H1 (cell line): ENCODE results near the gene NFIC. TPM values are rescaled to one million over a fixed set of nuclear protein-coding genes. Genes with fewer than 3 reads are reported as not detected.
A peak's percentile ranks its signal among the peaks of the same experiment; 100 is the strongest.

ENCODE experiments used
- CTCF ChIA-PET: fragments of 300-600 bp; sonication (Branson Sonifier 250); formaldehyde crosslinking; loops from one replicate; lab custom pipeline; 2021; ENCODE audit not compliant: partially characterized antibody; lab: Charles Lee
- POLR2A ChIA-PET: fragments of 300-600 bp; sonication (Branson Sonifier 250); formaldehyde crosslinking; loops from one replicate; lab custom pipeline; 2021; ENCODE audit warnings: inconsistent platforms; ENCODE audit not compliant: partially characterized antibody; lab: Charles Lee
- DNase-seq, 2 experiments: peaks; one replicate each; pipeline versions ENCODE4 v3.0.0 to v3.0.0-alpha.2; 2010 to 2022; ENCODE audit warnings: low spot score in 2 of 2, low read depth in 1 of 2, mixed read lengths in 1 of 2
- FAIRE-seq: peaks from 2 replicates; lab custom pipeline; 2011; peaks lifted over from hg19 to GRCh38; lab: Jason Lieb, UNC
- H2AFZ ChIP-seq: 2 replicates; pipeline ENCODE4 v1.8.1; 2012; ENCODE audit warnings: low read length, inconsistent platforms
- H2AK5ac ChIP-seq: 2 replicates; pipeline ENCODE4 v1.6.1; 2013; ENCODE audit warnings: low read depth, low read length
- H2BK120ac ChIP-seq: replicated peaks from 2 replicates; pipeline ENCODE3; 2013; ENCODE audit warnings: low read depth, low read length, inconsistent platforms
- H2BK12ac ChIP-seq: 2 replicates; pipeline ENCODE4 v1.6.1; 2013; ENCODE audit warnings: low read depth, low read length
- H2BK15ac ChIP-seq: 2 replicates; pipeline ENCODE4 v1.6.1; 2013; ENCODE audit warnings: low read length
- H2BK20ac ChIP-seq: 2 replicates; pipeline ENCODE4 v1.6.1; 2013; ENCODE audit warnings: low read length
- H2BK5ac ChIP-seq: 2 replicates; pipeline ENCODE4 v1.6.1; 2013; ENCODE audit warnings: low read depth, low read length
- H3K14ac ChIP-seq: 2 replicates; pipeline ENCODE4 v1.6.1; 2013; ENCODE audit warnings: inconsistent platforms; ENCODE audit not compliant: insufficient read length
- H3K18ac ChIP-seq: 2 replicates; pipeline ENCODE4 v1.6.1; 2013; ENCODE audit warnings: low read length; ENCODE audit errors: extremely low read depth
- H3K23ac ChIP-seq: 2 replicates; pipeline ENCODE4 v1.6.1; 2013; ENCODE audit warnings: inconsistent platforms; ENCODE audit not compliant: insufficient read length
- H3K23me2 ChIP-seq: 2 replicates; pipeline ENCODE4 v1.6.1; 2013; ENCODE audit warnings: low read depth, low read length
- H3K27ac ChIP-seq: 2 replicates; pipeline ENCODE4 v1.6.1; 2011; ENCODE audit warnings: low read depth, low read length, inconsistent platforms
- H3K27me3 ChIP-seq, 4 experiments: replicated peaks in 1 of 4; 1 replicate in 1 of 4; 2 replicates in 3 of 4; pipeline versions ENCODE4 v1.6.1 to v1.8.1; 2011 to 2013; ENCODE audit warnings: low read length in 3 of 4, mild to moderate bottlenecking in 3 of 4, inconsistent platforms in 2 of 4, mixed read lengths in 2 of 4, moderate library complexity in 1 of 4; ENCODE audit not compliant: control insufficient read depth in 3 of 4, insufficient read depth in 3 of 4; ENCODE audit errors: extremely low read depth in 1 of 4
- H3K36me3 ChIP-seq, 4 experiments: 2 replicates each; pipeline versions ENCODE4 v1.6.1 to v1.8.1; 2011 to 2013; ENCODE audit warnings: mild to moderate bottlenecking in 4 of 4, low read length in 3 of 4, moderate library complexity in 2 of 4, control low read depth in 1 of 4, inconsistent platforms in 1 of 4; ENCODE audit not compliant: insufficient read depth in 4 of 4, control insufficient read depth in 2 of 4
- H3K4ac ChIP-seq: replicated peaks from 2 replicates; pipeline ENCODE3; 2013; ENCODE audit warnings: low read length, low read depth, mixed read lengths, inconsistent platforms; ENCODE audit not compliant: insufficient read length
- H3K4me1 ChIP-seq, 4 experiments: replicated peaks in 1 of 4; 1 replicate in 1 of 4; 2 replicates in 3 of 4; pipeline versions ENCODE4 v1.6.1 to v1.8.1; 2011 to 2013; ENCODE audit warnings: low read length in 3 of 4, inconsistent platforms in 2 of 4, mixed read lengths in 1 of 4; ENCODE audit not compliant: insufficient read depth in 4 of 4, control insufficient read depth in 3 of 4
- H3K4me2 ChIP-seq, 2 experiments: 2 replicates each; pipeline versions ENCODE4 v1.6.1 to v1.8.1; 2011 to 2013; ENCODE audit warnings: low read depth in 2 of 2, low read length in 2 of 2, control low read depth in 1 of 2, inconsistent platforms in 1 of 2, mild to moderate bottlenecking in 1 of 2; ENCODE audit not compliant: insufficient read depth in 1 of 2
- H3K4me3 ChIP-seq, 4 experiments: fragments of 200-600, 300-600 bp in 1 of 4; sonication (generic), shearing (Covaris generic), sonication (Bioruptor Twin) in 1 of 4; 2 replicates each; pipeline versions ENCODE4 v1.5.1 to v1.8.1; 2011 to 2016; ENCODE audit warnings: low read length in 4 of 4, low read depth in 3 of 4, control low read depth in 2 of 4, inconsistent platforms in 2 of 4, mild to moderate bottlenecking in 2 of 4, mixed read lengths in 1 of 4, moderate library complexity in 1 of 4; ENCODE audit not compliant: insufficient read depth in 2 of 4; ENCODE audit errors: extremely low read depth in 1 of 4
- H3K56ac ChIP-seq: replicated peaks from 2 replicates; pipeline ENCODE3; 2013; ENCODE audit warnings: low read depth, mild to moderate bottlenecking, mixed read lengths, low read length, inconsistent platforms; ENCODE audit not compliant: insufficient read length
- H3K79me1 ChIP-seq: 2 replicates; pipeline ENCODE4 v1.6.1; 2013; ENCODE audit warnings: low read depth, low read length, control low read depth
- H3K79me2 ChIP-seq, 2 experiments: 2 replicates each; pipeline versions ENCODE4 v1.6.1 to v1.8.1; 2012 to 2013; ENCODE audit warnings: low read length in 2 of 2, mild to moderate bottlenecking in 2 of 2, inconsistent platforms in 1 of 2; ENCODE audit not compliant: insufficient read depth in 2 of 2, control insufficient read depth in 1 of 2
- H3K9ac ChIP-seq, 4 experiments: replicated peaks in 1 of 4; 1 replicate in 1 of 4; 2 replicates in 3 of 4; pipeline versions ENCODE4 v1.6.1 to v1.8.1; 2011 to 2013; ENCODE audit warnings: low read depth in 3 of 4, low read length in 3 of 4, control low read depth in 2 of 4, mild to moderate bottlenecking in 2 of 4, moderate library complexity in 2 of 4, inconsistent platforms in 1 of 4; ENCODE audit errors: extremely low read depth in 1 of 4
- H3K9me3 ChIP-seq, 2 experiments: 2 replicates each; pipeline versions ENCODE4 v1.6.1 to v1.8.1; 2012 to 2013; ENCODE audit warnings: mild to moderate bottlenecking in 2 of 2, moderate library complexity in 2 of 2, control low read depth in 1 of 2, inconsistent platforms in 1 of 2, low read depth in 1 of 2, low read length in 1 of 2, mixed read lengths in 1 of 2; ENCODE audit not compliant: insufficient read depth in 2 of 2
- H4K20me1 ChIP-seq, 2 experiments: replicated peaks in 1 of 2; 2 replicates each; pipeline versions ENCODE3 to v1.8.1; 2011 to 2013; ENCODE audit warnings: inconsistent platforms in 2 of 2, low read length in 2 of 2, mild to moderate bottlenecking in 1 of 2; ENCODE audit not compliant: insufficient read depth in 2 of 2, control insufficient read depth in 1 of 2
- H4K5ac ChIP-seq: 2 replicates; pipeline ENCODE4 v1.6.1; 2013; ENCODE audit warnings: low read length, low read depth, mixed read lengths, inconsistent platforms; ENCODE audit not compliant: insufficient read length
- H4K8ac ChIP-seq: 2 replicates; pipeline ENCODE4 v1.8.0; 2013; ENCODE audit warnings: mild to moderate bottlenecking, moderate library complexity, low read length, inconsistent platforms; ENCODE audit not compliant: insufficient read depth; ENCODE audit errors: extremely low read depth
- H4K91ac ChIP-seq: replicated peaks from 2 replicates; pipeline ENCODE3; 2013; ENCODE audit warnings: low read length, mixed read lengths, inconsistent platforms; ENCODE audit not compliant: insufficient read length
- ATF2 ChIP-seq: IDR thresholded peaks from 2 replicates; pipeline ENCODE4 v1.6.1; 2012; ENCODE audit warnings: low read length, inconsistent platforms
- BRCA1 ChIP-seq: IDR thresholded peaks from 2 replicates; pipeline ENCODE4 v1.6.1; 2012; ENCODE audit warnings: low read depth, low read length, improper control_type of control experiment
- CHD2 ChIP-seq: IDR thresholded peaks from 2 replicates; pipeline ENCODE4 v1.6.1; 2012; ENCODE audit warnings: low read length, improper control_type of control experiment
- CTBP2 ChIP-seq: IDR thresholded peaks from 2 replicates; pipeline ENCODE4 v1.7.0; 2011; ENCODE audit warnings: borderline replicate concordance, mild to moderate bottlenecking, moderate library complexity, mixed read lengths, low read length; ENCODE audit not compliant: insufficient read depth, insufficient read length
- GABPA ChIP-seq: IDR thresholded peaks from 2 replicates; pipeline ENCODE4 v1.6.1; 2011; ENCODE audit warnings: mild to moderate bottlenecking, low read length, moderate library complexity, borderline replicate concordance; ENCODE audit not compliant: insufficient read depth
- JUN ChIP-seq: IDR thresholded peaks from 2 replicates; pipeline ENCODE4 v1.6.1; 2011; ENCODE audit warnings: low read depth, mild to moderate bottlenecking, improper control_type of control experiment, low read length
- KDM1A ChIP-seq: fragments of 200-600, 300-600 bp; sonication (generic); IDR thresholded peaks from 2 replicates; pipeline ENCODE4 v1.7.1; 2016; ENCODE audit warnings: mild to moderate bottlenecking, low read length, borderline replicate concordance
- KDM4A ChIP-seq: IDR thresholded peaks from one replicate; pipeline ENCODE4 v1.7.1; 2012; ENCODE audit warnings: low read depth, mild to moderate bottlenecking, moderate library complexity, low read length, inconsistent platforms; ENCODE audit not compliant: severe bottlenecking
- NANOG ChIP-seq: IDR thresholded peaks from 2 replicates; pipeline ENCODE4 v1.6.1; 2011; ENCODE audit warnings: low read length, low read depth, mild to moderate bottlenecking, inconsistent platforms; ENCODE audit not compliant: insufficient read depth, poor library complexity, severe bottlenecking
- NRF1 ChIP-seq: IDR thresholded peaks from 2 replicates; pipeline ENCODE4 v1.6.1; 2011; ENCODE audit warnings: mild to moderate bottlenecking, low read depth, low read length, improper control_type of control experiment
- TAF7 ChIP-seq: optimal IDR thresholded peaks from 2 replicates; pipeline ENCODE3; 2011; ENCODE audit warnings: low read depth, mild to moderate bottlenecking, inconsistent platforms, low read length, moderate library complexity, borderline replicate concordance
- WGBS, 2 experiments: shearing (Covaris generic) in 1 of 2; methylation state at CpG; one replicate each; pipeline versions ENCODE4 v1.1.6 to v1.1.7; 2013 to 2015; ENCODE audit warnings: low lambda C conversion rate in 2 of 2, mixed read lengths in 2 of 2, inconsistent platforms in 1 of 2, low coverage in 1 of 2, missing lambda C conversion rate in 1 of 2; ENCODE audit not compliant: insufficient replicate concordance in 2 of 2, insufficient coverage in 1 of 2, insufficient read length in 1 of 2; ENCODE audit errors: extremely low coverage in 1 of 2, missing lambda C conversion rate in 1 of 2; 5-methylcytosine and 5-hydroxymethylcytosine counted together
- polyA plus RNA-seq, 7 experiments: library from polyadenylated mRNA; depleted of rRNA in 3 of 7; stranded (reverse) in 5 of 7; unstranded in 2 of 7; fragments of >200 nt in 5 of 7; fragments of 200-250 nt in 2 of 7; gene quantifications; 1 replicate in 5 of 7; 2 replicates in 1 of 7; 4 replicates in 1 of 7; pipeline versions ENCODE4 v1.2.1 to v1.2.3, GENCODE V29; 2011 to 2013; ENCODE audit warnings: missing spikeins in 2 of 7, mixed read lengths in 2 of 7
- total RNA-seq: library from RNA; stranded (reverse); fragmentation: NEBNext Ultra II Directional; extraction: Animal tissue kit (Norgen Biotek cat#: 25700); gene quantifications from 2 replicates; pipeline ENCODE4 v1.2.1, GENCODE V29; 2021

The NFIC gene
- total and polyA plus RNA-seq, 2 of the 8 experiments (the other 6 are each of a cell fraction or from before 2014, with no cell fraction given): 0.56 to 3.2 TPM

GRCh38 chr19:3396881-3397265, 30.5 kb downstream of the NFIC start:
- Histone ChIP-seq H2BK5ac (no peak overlapping the region), H3K23ac (no peak overlapping the region), H4K5ac (no peak overlapping the region), H4K20me1 (no peaks in the 10 kb centered on the region), H3K9ac (no peak overlapping the region), H2BK20ac (0 out of 2 replicates have a peak overlapping the region, but pooled peaks have one; percentile 72), H3K18ac (peak overlapping the region; percentile 32), H3K79me1 (no peaks in the 10 kb centered on the region), H3K4me2 (no peak overlapping the region), H2BK120ac (peak overlapping the region; percentile 96), H2BK15ac (peak overlapping the region; percentile 10; the same call in 1 of the 2 replicates), H2AFZ (no peak overlapping the region), H3K27me3 (peaks cover 0 to 5% (median 2%) of the 10 kb centered on the region in 4 experiments; a peak in 3 of 7 replicates), H3K27ac (no peak overlapping the region), H4K91ac (peak overlapping the region; percentile 79), H3K9me3 (no peaks in the 10 kb centered on the region), H2AK5ac (0 out of 2 replicates have a peak overlapping the region, but pooled peaks have one; percentile 44), H3K23me2 (no peaks in the 10 kb centered on the region), H3K4me3 (no peak overlapping the region), H3K79me2 (no peaks in the 10 kb centered on the region), H3K4me1 (peaks cover 0 to 13% (median 5%) of the 10 kb centered on the region in 4 experiments; a peak in 4 of 7 replicates), H3K4ac (peak overlapping the region; percentile 13), H2BK12ac (peak overlapping the region; percentile 50; the same call in 1 of the 2 replicates), H3K36me3 (no peaks in the 10 kb centered on the region), H3K14ac (no peak overlapping the region), H3K56ac (no peak overlapping the region), H4K8ac (no peak overlapping the region)
- FAIRE-seq (no peak), DNase-seq (no peak)
- WGBS, 2 experiments: 83% methylated on average over 8 of the region's 8 CpGs; no CpG with 5 or more reads in 1 of the 2 experiments
- CTCF ChIA-PET: interaction anchor here (0.6 to 2.5 kb wide), 7 partner anchors 8 to 76 kb away, joined by 3 to 9 read pairs (median 5); no protein-coding TSS in a partner anchor
- POLR2A ChIA-PET: interaction anchor here (1.2 kb wide), 1 partner anchor 161 kb away, joined by 4 read pairs; the partner anchor contains the start of gene MFSD12
- TF ChIP-seq BRCA1: no peak
- no peak for TF ChIP-seq TAF7
- TF ChIP-seq CHD2: no peak
- TF ChIP-seq NRF1: no peak
- no peak for TF ChIP-seq CTBP2
- no peak for TF ChIP-seq JUN
- no peak for TF ChIP-seq KDM1A
- TF ChIP-seq ATF2: no peak
- no peak for TF ChIP-seq KDM4A
- no peak for TF ChIP-seq NANOG
- TF ChIP-seq GABPA: no peak
